K562 (cell line): Measurements from ENCODE around the gene RNF150. TPM values are rescaled to one million over a fixed set of nuclear protein-coding genes. Genes with fewer than 3 reads are reported as not detected.

ENCODE experiments used
- ATAC-seq: fragments of 200-7000 bp; cut with Tn5 transposase; 3 replicates; pipeline ENCODE4 v1.9.1; 2020; ENCODE audit warnings: moderate library complexity
- BruUV-seq: library from RNA; stranded (reverse); fragments of 400-500 nt; replicated peaks from 2 replicates; lab custom pipeline; 2021; lab: Mats Ljungman, UMichigan
- CTCF ChIA-PET: fragments of 300-600 bp; formaldehyde crosslinking; extraction: SDS; loops from one replicate; lab custom pipeline; 2021; ENCODE audit warnings: low intra/inter-chr PET ratio; lab: Yijun Ruan, JAX
- POLR2A ChIA-PET: fragments of 300-600, 350-650 bp; sonication (Branson Sonifier 250); formaldehyde crosslinking; extraction: SDS; loops from one replicate; lab custom pipeline; 2021; ENCODE audit warnings: antibody characterized with exemption, inconsistent platforms; lab: Yijun Ruan, JAX
- DNase-seq, 4 experiments: peaks; one replicate each; pipeline versions ENCODE4 v3.0.0 to v3.0.0-alpha.2; 2011 to 2018; ENCODE audit warnings: low spot score in 3 of 4, mixed read lengths in 3 of 4; ENCODE audit errors: extremely low read depth in 1 of 4
- FAIRE-seq: peaks from 2 replicates; lab custom pipeline; 2011; peaks lifted over from hg19 to GRCh38; lab: Jason Lieb, UNC
- H2AFZ ChIP-seq: 2 replicates; pipeline ENCODE4 v1.6.0; 2011; ENCODE audit warnings: low read depth, low read length, control low read depth, inconsistent platforms
- H3K27ac ChIP-seq: fragments of 200-600 bp; 3 replicates; pipeline ENCODE4 v1.8.0; 2011; ENCODE audit warnings: low read depth, mild to moderate bottlenecking, control low read depth, inconsistent platforms, low read length, moderate library complexity, mixed read lengths; ENCODE audit errors: extremely low read depth
- H3K27me3 ChIP-seq, 2 experiments: fragments of 300-600 bp in 1 of 2; 2 replicates in 1 of 2; 3 replicates in 1 of 2; pipeline versions ENCODE4 v1.6.0 to v1.8.0; 2011; ENCODE audit warnings: inconsistent platforms in 2 of 2, low read length in 2 of 2, mild to moderate bottlenecking in 1 of 2, mixed read lengths in 1 of 2, moderate library complexity in 1 of 2; ENCODE audit not compliant: control insufficient read depth in 2 of 2, insufficient read depth in 2 of 2
- H3K36me3 ChIP-seq: fragments of 300-600 bp; 3 replicates; pipeline ENCODE4 v1.8.0; 2011; ENCODE audit warnings: mild to moderate bottlenecking, low read length, inconsistent platforms; ENCODE audit not compliant: control insufficient read depth, insufficient read depth
- H3K4me1 ChIP-seq, 2 experiments: fragments of 200-600 bp in 1 of 2; replicated peaks in 1 of 2; 2 replicates in 1 of 2; 3 replicates in 1 of 2; pipeline versions ENCODE4 v1.5.1 to v1.8.0; 2011; ENCODE audit warnings: inconsistent platforms in 2 of 2, low read length in 2 of 2, mild to moderate bottlenecking in 1 of 2, mixed read lengths in 1 of 2, moderate library complexity in 1 of 2; ENCODE audit not compliant: control insufficient read depth in 2 of 2, insufficient read depth in 2 of 2
- H3K4me2 ChIP-seq: 2 replicates; pipeline ENCODE4 v1.6.1; 2011; ENCODE audit warnings: low read length, control low read depth, inconsistent platforms, mixed read lengths; ENCODE audit not compliant: insufficient read depth
- H3K4me3 ChIP-seq: fragments of 200-600 bp; sonication (generic), shearing (Covaris generic); 2 replicates; pipeline ENCODE4 v1.5.1; 2016; ENCODE audit warnings: control low read depth, inconsistent platforms
- H3K79me2 ChIP-seq: fragments of 200-600 bp; 3 replicates; pipeline ENCODE4 v1.8.0; 2011; ENCODE audit warnings: low read length, inconsistent platforms; ENCODE audit not compliant: control insufficient read depth, insufficient read depth
- H3K9ac ChIP-seq, 2 experiments: 2 replicates each; pipeline versions ENCODE4 v1.6.0 to v1.6.1; 2011; ENCODE audit warnings: low read depth in 2 of 2, low read length in 2 of 2, control low read depth in 1 of 2, inconsistent platforms in 1 of 2, mild to moderate bottlenecking in 1 of 2, mixed read lengths in 1 of 2; ENCODE audit not compliant: insufficient read depth in 1 of 2
- H3K9me1 ChIP-seq: one replicate; pipeline ENCODE4 v1.6.0; 2011; ENCODE audit warnings: inconsistent platforms, mild to moderate bottlenecking, low read length, moderate library complexity; ENCODE audit not compliant: control insufficient read depth, insufficient read depth
- H3K9me3 ChIP-seq: replicated peaks from 2 replicates; pipeline ENCODE4 v1.5.1; 2011; ENCODE audit warnings: low read depth, low read length, inconsistent platforms; ENCODE audit not compliant: control insufficient read depth, insufficient read depth
- H4K20me1 ChIP-seq: replicated peaks from 2 replicates; pipeline ENCODE4 v1.6.1; 2011; ENCODE audit warnings: low read length, inconsistent platforms, mixed read lengths; ENCODE audit not compliant: control insufficient read depth, insufficient read depth
- CGGBP1 ChIP-seq: fragments of 250-450 bp; sonication (Bioruptor Pico); IDR thresholded peaks from 2 replicates; pipeline ENCODE4 v1.9.0; 2021; ENCODE audit warnings: mild to moderate bottlenecking
- CHD2 ChIP-seq: IDR thresholded peaks from 2 replicates; pipeline ENCODE4 v1.6.1; 2011; ENCODE audit warnings: low read depth, low read length
- FOXO4 ChIP-seq: fragments of 450-650 bp; formaldehyde crosslinking; IDR thresholded peaks from 2 replicates; pipeline ENCODE4 v1.4.0; 2020; ENCODE audit warnings: mild to moderate bottlenecking, moderate library complexity
- MCM2 ChIP-seq: fragments of 450-650 bp; IDR thresholded peaks from 2 replicates; pipeline ENCODE4 v1.6.1; 2017; ENCODE audit warnings: low read depth, mild to moderate bottlenecking
- NR2F6 ChIP-seq: fragments of 450-650 bp; formaldehyde crosslinking; IDR thresholded peaks from 2 replicates; pipeline ENCODE4 v1.4.0; 2020; ENCODE audit warnings: mild to moderate bottlenecking
- SMAD2 ChIP-seq: fragments of 150-350 bp; IDR thresholded peaks from 2 replicates; pipeline ENCODE4 v1.6.1; 2014; ENCODE audit warnings: low read depth, mild to moderate bottlenecking, low read length
- SP1 ChIP-seq: sonication (generic); formaldehyde crosslinking; IDR thresholded peaks from 2 replicates; pipeline ENCODE4 v1.8.1; 2022; ENCODE audit warnings: mild to moderate bottlenecking, missing genetic modification reagents
- SRSF3 ChIP-seq: fragments of 200-400 bp; formaldehyde crosslinking; IDR thresholded peaks from 2 replicates; pipeline ENCODE4 v1.6.1; 2016; ENCODE audit warnings: mild to moderate bottlenecking, low read length, moderate library complexity; ENCODE audit not compliant: insufficient read depth
- WGBS: fragments of 100-300 bp; shearing (Covaris generic); methylation state at CpG from one replicate; pipeline ENCODE4 v1.1.6; 2016; ENCODE audit warnings: low coverage, mixed read lengths; ENCODE audit not compliant: insufficient coverage; ENCODE audit errors: missing lambda C conversion rate; 5-methylcytosine and 5-hydroxymethylcytosine counted together
- in situ Hi-C: fragments of 300-500 bp; cut with MboI; formaldehyde crosslinking; loops from 4 replicates; pipeline ENCODE4 v1.15.0; 2018; ENCODE audit warnings: inconsistent platforms, mixed read lengths
- intact Hi-C: fragments of 100-400 bp; cut with micrococcal nuclease; formaldehyde crosslinking; loops from 2 replicates; pipeline ENCODE4 v1.14.2; 2022
- polyA plus RNA-seq, 8 experiments: library from polyadenylated mRNA; depleted of rRNA in 4 of 8; stranded (reverse) in 5 of 8; unstranded in 3 of 8; fragments of >200 nt; fragmentation: Nextera tagmentation in 2 of 8; fragmentation: Illumina TruSeq in 1 of 8; extraction: Ambion mirVana in 2 of 8; extraction: Trizol in 1 of 8; gene quantifications; 2 replicates each; pipeline versions ENCODE4 v1.2.1 to v1.2.3, GENCODE V29; 2011 to 2014; ENCODE audit warnings: inconsistent platforms in 1 of 8, missing spikeins in 1 of 8
- total RNA-seq, 7 experiments: library from RNA; depleted of rRNA in 6 of 7; stranded (reverse); fragments of >200 nt in 6 of 7; fragmentation: Illumina TruSeq in 2 of 7; extraction: Trizol in 2 of 7; gene quantifications; 2 replicates each; pipeline versions ENCODE4 v1.2.1 to v1.2.3, GENCODE V29; 2011 to 2021; ENCODE audit warnings: low replicate concordance in 1 of 7
- TF ChIP-seq, protein P1 (sequence below): sonication (generic); formaldehyde crosslinking; IDR thresholded peaks from 2 replicates; pipeline ENCODE4 v1.8.0; 2022; ENCODE audit warnings: mild to moderate bottlenecking, missing genetic modification reagents
- TF ChIP-seq, protein P2 (sequence below): fragments of 200-800 bp; sonication (Bioruptor generic); IDR thresholded peaks from 2 replicates; pipeline ENCODE4 v1.6.1; 2017; ENCODE audit warnings: missing genetic modification characterization, missing compliant biosample characterization

The RNF150 gene
- total and polyA plus RNA-seq, 9 of the 15 experiments (the other 6 are each of a cell fraction or from before 2014, with no cell fraction given), result 0.09 TPM; not detected in 8

DNA sequence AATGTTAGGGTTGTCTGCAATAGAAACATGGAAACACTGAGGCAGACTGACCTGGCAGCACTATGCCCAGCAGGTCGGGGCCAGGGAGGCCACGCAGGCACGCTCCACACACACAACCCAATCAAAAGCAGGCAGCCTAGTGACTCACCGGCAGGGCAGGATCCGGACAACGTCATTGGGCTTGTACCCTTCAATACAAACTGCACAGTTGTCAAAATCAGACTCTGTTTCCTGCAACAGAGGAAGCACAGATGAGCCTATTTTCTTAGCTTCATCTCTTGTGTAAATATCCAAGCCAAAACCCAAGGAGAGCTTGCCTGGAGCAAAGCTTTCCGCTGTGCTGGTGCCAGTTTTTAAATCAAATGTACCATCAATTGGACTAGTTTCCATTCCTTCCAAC lies 185.8 kb downstream of the RNF150 start:
- Histone ChIP-seq H3K27me3 (no peaks in the 10 kb centered on the region; a peak in 1 of 5 replicates), H3K36me3 (no peaks in the 10 kb centered on the region), H3K9ac (no peak overlapping the region), H3K9me3 (no peaks in the 10 kb centered on the region), H3K4me1 (no peaks in the 10 kb centered on the region), H3K4me3 (no peak overlapping the region), H3K27ac (no peak overlapping the region), H3K9me1 (no peaks in the 10 kb centered on the region), H2AFZ (no peak overlapping the region), H3K4me2 (no peak overlapping the region), H3K79me2 (no peaks in the 10 kb centered on the region), H4K20me1 (no peaks in the 10 kb centered on the region)
- no peak for TF ChIP-seq SMAD2
- TF ChIP-seq SRSF3, result no peak
- no peak for TF ChIP-seq MCM2
- no peak for TF ChIP-seq NR2F6
- TF ChIP-seq FOXO4 (CRISPR knock-in tag), result no peak
- ATAC-seq (no peak), DNase-seq (no peak), FAIRE-seq (no peak)
- BruUV-seq, result no TSS peak
- in situ Hi-C loops, result no loop called here
- WGBS, result 0% methylated on average over 7 of the region's 7 CpGs
- ChIA-PET CTCF (no interaction called here), POLR2A (no interaction called here)
- intact Hi-C loops, result no loop called here

GRCh38 chr4:140945106-140945505 lies 188.2 kb downstream of the RNF150 start:
- no TSS peak for BruUV-seq
- no peak overlapping the region for H2AFZ ChIP-seq
- no peak for ATAC-seq
- TF ChIP-seq SP1 (CRISPR knock-in tag), result no peak
- TF ChIP-seq CHD2, result no peak
- TF ChIP-seq NR2F6, result no peak
- TF ChIP-seq, protein P1, sequence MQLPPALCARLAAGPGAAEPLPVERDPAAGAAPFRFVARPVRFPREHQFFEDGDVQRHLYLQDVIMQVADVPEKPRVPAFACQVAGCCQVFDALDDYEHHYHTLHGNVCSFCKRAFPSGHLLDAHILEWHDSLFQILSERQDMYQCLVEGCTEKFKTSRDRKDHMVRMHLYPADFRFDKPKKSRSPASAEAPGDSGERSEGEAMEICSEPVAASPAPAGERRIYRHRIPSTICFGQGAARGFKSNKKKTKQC (CRISPR knock-in tag), result no peak
- no peak for TF ChIP-seq CGGBP1 (CRISPR knock-in tag)
- TF ChIP-seq, protein P2, sequence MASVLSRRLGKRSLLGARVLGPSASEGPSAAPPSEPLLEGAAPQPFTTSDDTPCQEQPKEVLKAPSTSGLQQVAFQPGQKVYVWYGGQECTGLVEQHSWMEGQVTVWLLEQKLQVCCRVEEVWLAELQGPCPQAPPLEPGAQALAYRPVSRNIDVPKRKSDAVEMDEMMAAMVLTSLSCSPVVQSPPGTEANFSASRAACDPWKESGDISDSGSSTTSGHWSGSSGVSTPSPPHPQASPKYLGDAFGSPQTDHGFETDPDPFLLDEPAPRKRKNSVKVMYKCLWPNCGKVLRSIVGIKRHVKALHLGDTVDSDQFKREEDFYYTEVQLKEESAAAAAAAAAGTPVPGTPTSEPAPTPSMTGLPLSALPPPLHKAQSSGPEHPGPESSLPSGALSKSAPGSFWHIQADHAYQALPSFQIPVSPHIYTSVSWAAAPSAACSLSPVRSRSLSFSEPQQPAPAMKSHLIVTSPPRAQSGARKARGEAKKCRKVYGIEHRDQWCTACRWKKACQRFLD (CRISPR knock-in tag), result no peak

More at GRCh38 chr4:140945106-140945505, 188.2 kb downstream of the RNF150 start:
- 3% methylated on average over 2 of the region's 2 CpGs for WGBS
- FAIRE-seq (no peak), DNase-seq (no peak)
- POLR2A ChIA-PET, result no interaction called here
- no peaks in the 10 kb centered on the region; a peak in 1 of 5 replicates for H3K27me3 ChIP-seq
- no peak overlapping the region for H3K4me3 ChIP-seq
- H3K4me2 ChIP-seq, result no peak overlapping the region
- no peak overlapping the region for H3K27ac ChIP-seq
- H3K36me3 ChIP-seq, result no peaks in the 10 kb centered on the region
- H3K4me1 ChIP-seq, result no peaks in the 10 kb centered on the region
- H3K9me1 ChIP-seq, result no peaks in the 10 kb centered on the region
- H4K20me1 ChIP-seq, result no peaks in the 10 kb centered on the region
- intact Hi-C loops, result no loop called here
- no peaks in the 10 kb centered on the region for H3K9me3 ChIP-seq
- in situ Hi-C loops, result no loop called here
- no peaks in the 10 kb centered on the region for H3K79me2 ChIP-seq
- CTCF ChIA-PET, result no interaction called here
- no peak overlapping the region for H3K9ac ChIP-seq
